Heart left ventricle (tissue), 16 donors: ENCODE measurements around the gene FUT8. TPM values are rescaled to one million over a fixed set of nuclear protein-coding genes. Genes with fewer than 3 reads are reported as not detected.

Experiments used
- ATAC-seq, 4 donors: fragments of 200-7000 bp; cut with Tn5 transposase; one replicate each; pipeline ENCODE4 v1.9.1; 2020 to 2022; ENCODE audit warnings: moderate library complexity in 4 of 4, mild to moderate bottlenecking in 3 of 4, moderate number of reproducible peaks in 1 of 4
- DNase-seq, 5 donors: peaks; one replicate each; pipeline ENCODE4 v3.0.0-alpha.2; 2020
- H3K27ac ChIP-seq, 12 donors: fragments of 200-600 bp; sonication (generic) in 4 of 12; one replicate each; pipeline versions ENCODE4 v1.5.0 to v1.8.0; 2016 to 2022; ENCODE audit warnings: mild to moderate bottlenecking in 2 of 12
- H3K27me3 ChIP-seq, 9 donors: fragments of 200-600 bp; sonication (generic) in 2 of 9; one replicate each; pipeline versions ENCODE4 v1.5.1 to v1.8.0; 2016 to 2022; ENCODE audit warnings: mild to moderate bottlenecking in 3 of 9
- H3K36me3 ChIP-seq, 9 donors: fragments of 200-600 bp; sonication (generic) in 2 of 9; one replicate each; pipeline versions ENCODE4 v1.5.0 to v1.8.0; 2018 to 2022; ENCODE audit warnings: mild to moderate bottlenecking in 2 of 9
- H3K4me1 ChIP-seq, 12 donors: fragments of 200-600 bp; sonication (generic) in 4 of 12; one replicate each; pipeline versions ENCODE4 v1.5.0 to v1.8.0; 2016 to 2022; ENCODE audit warnings: mild to moderate bottlenecking in 3 of 12
- H3K4me3 ChIP-seq, 12 donors: fragments of 200-600 bp; sonication (generic) in 4 of 12; one replicate each; pipeline versions ENCODE4 v1.5.0 to v1.8.0; 2017 to 2022; ENCODE audit warnings: mild to moderate bottlenecking in 9 of 12, moderate library complexity in 4 of 12
- H3K9me3 ChIP-seq, 12 donors: fragments of 200-600 bp; sonication (generic) in 4 of 12; one replicate each; pipeline versions ENCODE4 v1.5.0 to v1.8.0; 2016 to 2022; ENCODE audit warnings: mild to moderate bottlenecking in 1 of 12
- CTCF ChIP-seq, 12 donors: fragments of 200-600 bp; sonication (generic) in 4 of 12; IDR thresholded peaks; one replicate each; pipeline versions ENCODE4 v1.5.0 to v1.8.0; 2018 to 2022; ENCODE audit warnings: antibody characterized with exemption in 12 of 12, mild to moderate bottlenecking in 5 of 12
- POLR2A ChIP-seq, 2 donors: fragments of 450-650 bp; IDR thresholded peaks; one replicate each; pipeline ENCODE4 v1.6.1; 2017; ENCODE audit warnings: antibody characterized with exemption in 2 of 2, mild to moderate bottlenecking in 2 of 2, moderate library complexity in 2 of 2
- WGBS, 4 donors: extraction: QIAGEN DNeasy Blood & Tissue Kit in 2 of 4; methylation state at CpG; one replicate each; pipeline versions ENCODE4 v1.1.5 to v1.1.7; 2013 to 2018; 5-methylcytosine and 5-hydroxymethylcytosine counted together
- intact Hi-C, 10 donors: fragments of 100-400 bp; cut with DNase I; formaldehyde crosslinking; loops; one replicate each; pipeline versions ENCODE4 v1.11.1 to v1.14.2; 2022
- polyA plus RNA-seq, 2 donors: library from polyadenylated mRNA; stranded (reverse); fragments of 200-250 nt; gene quantifications; one replicate each; pipeline ENCODE4 v1.2.3, GENCODE V29; 2013
- total RNA-seq, 9 donors: library from RNA; depleted of rRNA in 2 of 9; stranded (reverse); fragments of >200 nt in 2 of 9; fragmentation: NEBNext Ultra II Directional in 3 of 9; extraction: Animal tissue kit (Norgen Biotek cat#: 25700) in 3 of 9; gene quantifications; one replicate each; pipeline versions ENCODE4 v1.1.0 to v1.2.4, GENCODE V29; 2016 to 2023
- donor health status: ischemic (EF 13 %, LVEDD 7.1; RV severe dilation, severe dysfunction).
- donor health status: healthy with polysubstance abuse.
- donor health status: DM: no; HTN: yes; CAD: no.
- donor health status: DM: no; HTN: no; CAD: no.
- donor health status: ischemic (EF 25% LVEDD 6.9; RV normal size, moderate dysfunction).
- donor health status: ischemic (EF 25% LVEDD 5.7; RV mildly dilated, moderate dysfunction).
- donor health status: healthy.
- donor health status: DM: yes; HTN: yes; CAD: no.
- donor health status: ischemic (EF 35%, LVEDD 5.7; RV mildly dilated, moderate dysfunction).
- donor health status: nonischemic (EF 11% LVEDD 7.7; RV severe dilation, severe dysfunction).
- donor health status: DM: yes; HTN: yes; CAD: no.
- donor health status: PGD.
- donor health status: ischemic (EF 29% LVEDD 5.4; RV normal size, mild dysfunction).
- donor health status: nonischemic (EF 23%, LVEDD 6.1; RV moderate dilation, normal function).

FUT8 gene
- total and polyA plus RNA-seq, 11 donors, result 2.8 to 17.3 (median 11.2) TPM

DNA sequence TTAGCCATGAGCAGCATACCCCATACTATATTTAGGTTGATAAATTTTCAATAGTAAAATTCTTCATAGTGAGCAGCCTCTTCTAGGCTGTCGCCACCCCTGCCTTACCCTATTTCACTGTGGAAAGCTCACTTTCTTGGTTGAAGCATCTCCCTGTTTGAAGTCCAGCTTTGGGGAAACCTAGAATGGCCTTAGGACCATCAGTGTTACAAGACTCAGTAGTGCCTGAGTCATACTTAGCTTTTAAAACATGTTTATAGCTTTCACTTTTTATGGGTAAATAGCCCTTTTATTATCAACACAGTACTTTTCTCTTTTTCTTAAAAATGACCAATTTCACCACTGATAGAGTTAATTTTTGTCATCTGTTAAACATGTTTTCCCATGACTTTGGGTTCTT lies 37.1 kb downstream of the FUT8 start:
- TF ChIP-seq POLR2A (IDR thresholded peaks at IDR 0.05) (no peak), CTCF (IDR thresholded peaks at IDR 0.05) (no peak)
- Histone ChIP-seq H3K27ac (no peak overlapping the region), H3K27me3 (no peaks in the 10 kb centered on the region), H3K36me3 (no peaks in the 10 kb centered on the region), H3K4me3 (no peak overlapping the region), H3K4me1 (peaks cover 0 to 12% (median 0%) of the 10 kb centered on the region in 12 donors), H3K9me3 (peaks cover 0 to 5% (median 0%) of the 10 kb centered on the region in 12 donors)
- ATAC-seq (no peak), DNase-seq (no peak)
- intact Hi-C loops, result no loop called here
- WGBS, 4 donors, result 98 to 100% (median 99%) methylated on average over 1 of the region's 1 CpG

DNA sequence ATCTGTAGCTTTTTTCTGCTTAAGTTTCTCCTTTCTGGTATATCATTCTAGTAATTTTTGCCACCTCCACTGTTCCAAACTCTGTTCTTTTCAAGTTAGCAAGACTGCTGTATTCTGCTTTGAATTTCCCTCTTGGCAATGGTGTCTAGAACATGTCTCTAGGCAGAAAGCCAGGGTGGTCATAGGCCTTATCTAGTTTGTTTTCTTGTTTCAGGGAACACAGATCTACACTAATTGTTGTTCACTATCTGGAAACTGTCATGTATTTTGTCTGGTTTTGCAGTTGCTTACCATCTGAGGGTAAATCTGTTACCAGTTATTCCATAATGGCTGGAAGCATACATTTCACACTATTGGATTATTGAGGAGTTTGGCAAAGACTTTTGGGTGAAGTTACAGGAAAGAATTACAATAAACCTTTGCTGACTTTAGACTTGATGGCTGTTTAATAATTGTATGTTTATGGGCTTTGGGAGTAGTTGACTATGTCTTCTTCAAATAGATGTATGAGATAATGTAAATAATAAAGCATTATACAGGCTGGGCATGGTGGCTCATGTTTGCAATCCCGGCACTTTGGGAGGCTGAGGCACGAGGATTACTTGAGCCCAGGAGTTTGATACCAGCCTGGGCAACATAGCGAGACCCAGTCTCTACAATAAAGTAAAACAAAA lies 41.4 kb downstream of the FUT8 start:
- ATAC-seq, result no peak
- intact Hi-C loops, result no loop called here
- Histone ChIP-seq H3K4me1 (peaks cover 0 to 10% (median 0%) of the 10 kb centered on the region in 12 donors), H3K27me3 (no peaks in the 10 kb centered on the region), H3K9me3 (peaks cover 0 to 14% (median 0%) of the 10 kb centered on the region in 12 donors), H3K4me3 (no peak overlapping the region), H3K36me3 (peaks cover 0 to 29% (median 0%) of the 10 kb centered on the region in 9 donors), H3K27ac (no peak overlapping the region)
- TF ChIP-seq POLR2A (IDR thresholded peaks at IDR 0.05) (no peak), CTCF (IDR thresholded peaks at IDR 0.05) (no peak)
- no peak for DNase-seq
- 95 to 98% (median 97%) methylated on average over 3 of the region's 3 CpGs for WGBS, 4 donors

- Histone ChIP-seq H3K27ac (no peak overlapping the region), H3K36me3 (peaks cover 0 to 42% (median 0%) of the 10 kb centered on the region in 9 donors), H3K4me3 (no peak overlapping the region), H3K27me3 (no peaks in the 10 kb centered on the region), H3K4me1 (peaks cover 0 to 10% (median 0%) of the 10 kb centered on the region in 12 donors), H3K9me3 (peaks cover 0 to 14% (median 0%) of the 10 kb centered on the region in 12 donors)
- intact Hi-C loops, result no loop called here
- no peak for TF ChIP-seq POLR2A (IDR thresholded peaks at IDR 0.05)
- TF ChIP-seq CTCF (IDR thresholded peaks at IDR 0.05), result no peak
- no peak for DNase-seq
- ATAC-seq, result no peak
- 96 to 100% (median 100%) methylated on average over 1 of the region's 1 CpG for WGBS, 4 donors
Measured at GRCh38 chr14:65456247-65456646, 43.7 kb downstream of the FUT8 start.

- Histone ChIP-seq H3K9me3 (peaks cover 0 to 5% (median 0%) of the 10 kb centered on the region in 12 donors), H3K27ac (no peak overlapping the region), H3K4me1 (peaks cover 0 to 5% (median 0%) of the 10 kb centered on the region in 12 donors), H3K27me3 (no peaks in the 10 kb centered on the region), H3K4me3 (no peak overlapping the region), H3K36me3 (peaks cover 0 to 34% (median 0%) of the 10 kb centered on the region in 9 donors)
- DNase-seq (no peak), ATAC-seq (no peak)
- intact Hi-C loops, result no loop called here
- 53 to 83% (median 76%) methylated on average over 2 of the region's 2 CpGs for WGBS, 4 donors
- TF ChIP-seq POLR2A (IDR thresholded peaks at IDR 0.05) (no peak), CTCF (IDR thresholded peaks at IDR 0.05) (no peak)
Measured at GRCh38 chr14:65461730-65462129, 49.2 kb downstream of the FUT8 start.
